Measurements from ENCODE around the gene ITIH4.

DNA sequence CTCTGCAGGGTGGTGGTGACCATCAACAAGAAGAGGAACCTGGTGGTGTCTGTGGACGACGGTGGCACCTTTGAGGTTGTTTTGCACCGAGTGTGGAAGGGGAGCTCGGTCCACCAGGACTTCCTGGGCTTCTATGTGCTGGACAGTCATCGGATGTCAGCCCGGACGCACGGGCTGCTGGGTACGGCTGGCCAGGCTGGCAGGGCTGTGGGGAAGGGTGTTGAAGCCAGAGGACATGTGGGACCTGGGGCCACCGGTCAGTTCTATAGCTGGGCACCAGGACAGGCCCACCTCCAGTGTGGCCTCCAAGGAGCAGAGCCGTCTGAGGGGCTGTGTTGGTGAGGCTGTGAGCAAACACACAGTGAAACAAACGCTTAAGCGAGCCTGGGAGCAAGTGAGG is 39.7 kb downstream of the ITIH4 start:
- no peak for TF ChIP-seq SUZ12 (IDR thresholded peaks at IDR 0.05)
- no peak for TF ChIP-seq ELF4 (IDR thresholded peaks at IDR 0.05)
- TF ChIP-seq FOXK2 (IDR thresholded peaks at IDR 0.05): no peak
- no peak for TF ChIP-seq ARNT (IDR thresholded peaks at IDR 0.05)
- TF ChIP-seq HDGF (IDR thresholded peaks at IDR 0.05; ENCODE audit: borderline replicate concordance): no peak
- no peak for TF ChIP-seq BHLHE40 (IDR thresholded peaks at IDR 0.05; ENCODE audit: borderline replicate concordance)
- no peak for TF ChIP-seq ZNF384 (IDR thresholded peaks at IDR 0.05)
- no peak for TF ChIP-seq FOXM1 (IDR thresholded peaks at IDR 0.05; ENCODE audit: borderline replicate concordance)
- TF ChIP-seq TARDBP (IDR thresholded peaks at IDR 0.05): no peak
- no peak for TF ChIP-seq SP1 (IDR thresholded peaks at IDR 0.05)
- TF ChIP-seq NFRKB (IDR thresholded peaks at IDR 0.05): no peak
- no peak for TF ChIP-seq FOXA1 (IDR thresholded peaks at IDR 0.05)
